ENCODE results near the gene APLNR. TPM values are rescaled to one million over a fixed set of nuclear protein-coding genes. Genes with fewer than 3 reads are reported as not detected.

Gene APLNR
- total RNA-seq, 1 experiment from 2014 or later, result 0.39 TPM

- no peak overlapping the region for H3K14ac ChIP-seq (ENCODE audit: insufficient read depth, low read length)
- no peaks in the 10 kb centered on the region for H3K23me2 ChIP-seq (ENCODE audit: insufficient read length, low read depth, low read length, poor library complexity, severe bottlenecking)
- no peak overlapping the region for H3K4me3 Mint-ChIP-seq
- WGBS (ENCODE audit: extremely low coverage, insufficient read length, low lambda C conversion rate), result no CpG with 5 or more reads among the region's 2 CpGs
- H3K9me3 Mint-ChIP-seq, result no peaks in the 10 kb centered on the region
- H3K4me1 Mint-ChIP-seq, result peaks cover 0 to 11% of the 10 kb centered on the region in 2 experiments; a peak in 2 of 4 replicates
- no peak overlapping the region for H3K27ac ChIP-seq (ENCODE audit: insufficient read length, low read depth, low read length)
- H2BK120ac ChIP-seq (ENCODE audit: low read depth, low read length, poor library complexity, severe bottlenecking), result no peak overlapping the region
- peaks cover 4% of the 10 kb centered on the region; the same call in 1 of the 2 replicates for H3K4me1 ChIP-seq (ENCODE audit: insufficient read depth, low read length)
- no peaks in the 10 kb centered on the region; the same call in none of the 2 replicates for H3K27me3 Mint-ChIP-seq (ENCODE audit: low read depth)
- no peak overlapping the region for H2BK5ac ChIP-seq (ENCODE audit: insufficient read length, low read length)
- no peak overlapping the region for H3K56ac ChIP-seq (ENCODE audit: insufficient read length, low read depth, low read length)
- DNase-seq, result no peak
- H3T11ph ChIP-seq (ENCODE audit: low read length), result no peak overlapping the region
- no peaks in the 10 kb centered on the region for H3K36me3 Mint-ChIP-seq (ENCODE audit: insufficient read depth in 1 of 3, low read depth in 3 of 3)
- H4K5ac ChIP-seq (ENCODE audit: insufficient read length, low read depth, low read length), result no peak overlapping the region
- H3K23ac ChIP-seq (ENCODE audit: insufficient read length, low read depth, low read length), result no peak overlapping the region
- H4K91ac ChIP-seq (ENCODE audit: insufficient read length, low read depth, low read length), result no peak overlapping the region
- H3K27ac Mint-ChIP-seq, result no peak overlapping the region
- H3K79me2 ChIP-seq (ENCODE audit: insufficient read depth, low read length), result no peaks in the 10 kb centered on the region
- no peaks in the 10 kb centered on the region for H3K9me3 ChIP-seq (ENCODE audit: control insufficient read depth, low read depth, low read length)
- no peak overlapping the region for H4K8ac ChIP-seq (replicated peaks; ENCODE audit: insufficient read length, low read depth, low read length)
- H3K18ac ChIP-seq (ENCODE audit: insufficient read length, low read depth, low read length), result no peak overlapping the region
- H3K79me1 ChIP-seq (ENCODE audit: insufficient read depth, low read depth, low read length, poor library complexity, severe bottlenecking), result no peaks in the 10 kb centered on the region
- no peak overlapping the region for H2AFZ ChIP-seq (ENCODE audit: low read length)
- H3K27me3 ChIP-seq (ENCODE audit: insufficient read depth, low read length), result no peaks in the 10 kb centered on the region
- no peak overlapping the region for H3K4me2 ChIP-seq (ENCODE audit: insufficient read depth, insufficient read length, low read length)
- TF ChIP-seq CTCF (conservative IDR thresholded peaks at IDR 0.05), result no peak
- H3K9ac ChIP-seq (ENCODE audit: extremely low read depth, insufficient read length, low read length), result no peak overlapping the region
- no peak overlapping the region for H2BK15ac ChIP-seq (ENCODE audit: low read depth, low read length)
- no peak overlapping the region for H2BK12ac ChIP-seq (ENCODE audit: insufficient read length, low read depth, low read length)
- H2BK20ac ChIP-seq (ENCODE audit: low read depth, low read length, poor library complexity, severe bottlenecking), result no peak overlapping the region
- no peak overlapping the region for H2AK5ac ChIP-seq (ENCODE audit: insufficient read length, low read length)
- H3K4ac ChIP-seq (ENCODE audit: low read depth, low read length), result no peak overlapping the region
- H4K20me1 ChIP-seq (ENCODE audit: control insufficient read depth, insufficient read depth, insufficient read length), result no peaks in the 10 kb centered on the region
Measured at GRCh38 chr11:57224128-57224527, 12.9 kb downstream of the APLNR start.
